ENCODE data around the gene FAM114A2. TPM values are rescaled to one million over a fixed set of nuclear protein-coding genes. Genes with fewer than 3 reads are reported as not detected.

Gene FAM114A2
- polyA plus RNA-seq, 1 of the 3 experiments (the other 2 are of a cell fraction), result 9.0 TPM

DNA sequence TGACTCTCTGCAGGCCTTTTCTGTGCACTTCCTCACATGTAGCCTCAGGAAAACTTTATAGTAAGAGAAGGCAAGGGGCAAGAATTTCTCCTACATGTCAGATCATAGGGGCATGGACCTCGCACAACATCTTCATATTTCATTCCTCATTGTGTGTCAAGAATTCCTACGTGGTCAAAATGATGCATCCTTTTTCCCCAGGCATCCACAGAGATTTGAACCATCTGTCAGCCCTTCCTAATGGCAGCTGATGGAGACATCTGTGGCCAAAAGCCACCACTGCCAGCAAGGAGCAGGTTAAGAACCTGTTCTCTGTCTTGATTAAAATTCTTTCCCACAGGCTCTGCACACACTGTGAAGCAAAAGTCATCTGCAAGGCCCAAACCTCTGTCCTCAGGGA, 42.5 kb upstream of the FAM114A2 start:
- Histone ChIP-seq H3K4me2 (no peak overlapping the region), H3K79me2 (ENCODE audit: insufficient read depth) (no peaks in the 10 kb centered on the region), H3K27me3 (ENCODE audit: insufficient read depth) (no peaks in the 10 kb centered on the region), H4K20me1 (ENCODE audit: insufficient read depth) (no peaks in the 10 kb centered on the region), H3K27ac (ENCODE audit: low read depth in 2 of 2, low read length in 1 of 2) (no peak overlapping the region), H3K36me3 (replicated peaks in 1 of 2; ENCODE audit: control insufficient read depth in 1 of 2, insufficient read depth in 2 of 2, low read length in 1 of 2) (no peaks in the 10 kb centered on the region), H3K9me3 (no peaks in the 10 kb centered on the region), H3F3A (replicated peaks; ENCODE audit: insufficient read depth) (no peaks in the 10 kb centered on the region), H3K9me2 (no peaks in the 10 kb centered on the region), H2AFZ (ENCODE audit: low read depth) (no peak overlapping the region), H3K4me3 (ENCODE audit: low read depth in 2 of 2, low read length in 1 of 2) (no peak overlapping the region), H3K9ac (no peak overlapping the region), H3K4me1 (ENCODE audit: control insufficient read depth in 1 of 2, insufficient read depth in 2 of 2, low read depth in 1 of 2, low read length in 1 of 2) (peaks cover 11 to 12% of the 10 kb centered on the region in 2 experiments; a peak in 2 of 4 replicates)
- ChIA-PET POLR2A (no interaction called here), CTCF (interaction anchor here (1.1 to 1.2 kb wide), 3 partner anchors 9 to 326 kb away, joined by 3 to 10 read pairs (median 4); no protein-coding TSS in a partner anchor)
- WGBS (ENCODE audit: low lambda C conversion rate), result 71% methylated on average over 2 of the region's 2 CpGs
- no peak for DNase-seq
- TF ChIP-seq FOXJ3 (CRISPR knock-in tag; IDR thresholded peaks at IDR 0.05) (no peak), FOXM1 (IDR thresholded peaks at IDR 0.05; ENCODE audit: low read depth) (no peak), RCOR1 (IDR thresholded peaks at IDR 0.05; ENCODE audit: low read length) (no peak), JUND (IDR thresholded peaks at IDR 0.05) (no peak), TCF12 (IDR thresholded peaks at IDR 0.05) (no peak), EP300 (IDR thresholded peaks at IDR 0.05; ENCODE audit: borderline replicate concordance in 1 of 2, low read depth in 1 of 2, low read length in 1 of 2) (no peak), MXI1 (IDR thresholded peaks at IDR 0.05; ENCODE audit: low read depth, low read length) (no peak), RFX5 (IDR thresholded peaks at IDR 0.05; ENCODE audit: low read length) (no peak), TEAD4 (IDR thresholded peaks at IDR 0.05; ENCODE audit: borderline replicate concordance, insufficient read depth) (no peak), YY1 (IDR thresholded peaks at IDR 0.05; ENCODE audit: low read depth) (no peak), ELF1 (IDR thresholded peaks at IDR 0.05) (no peak), POLR2AphosphoS5 (IDR thresholded peaks at IDR 0.05; ENCODE audit: low read depth, low read length) (no peak)
- TF ChIP-seq, protein P1, sequence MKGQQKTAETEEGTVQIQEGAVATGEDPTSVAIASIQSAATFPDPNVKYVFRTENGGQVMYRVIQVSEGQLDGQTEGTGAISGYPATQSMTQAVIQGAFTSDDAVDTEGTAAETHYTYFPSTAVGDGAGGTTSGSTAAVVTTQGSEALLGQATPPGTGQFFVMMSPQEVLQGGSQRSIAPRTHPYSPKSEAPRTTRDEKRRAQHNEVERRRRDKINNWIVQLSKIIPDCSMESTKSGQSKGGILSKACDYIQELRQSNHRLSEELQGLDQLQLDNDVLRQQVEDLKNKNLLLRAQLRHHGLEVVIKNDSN (IDR thresholded peaks at IDR 0.05; ENCODE audit: borderline replicate concordance, low read depth), result no peak
- TF ChIP-seq, protein P2, sequence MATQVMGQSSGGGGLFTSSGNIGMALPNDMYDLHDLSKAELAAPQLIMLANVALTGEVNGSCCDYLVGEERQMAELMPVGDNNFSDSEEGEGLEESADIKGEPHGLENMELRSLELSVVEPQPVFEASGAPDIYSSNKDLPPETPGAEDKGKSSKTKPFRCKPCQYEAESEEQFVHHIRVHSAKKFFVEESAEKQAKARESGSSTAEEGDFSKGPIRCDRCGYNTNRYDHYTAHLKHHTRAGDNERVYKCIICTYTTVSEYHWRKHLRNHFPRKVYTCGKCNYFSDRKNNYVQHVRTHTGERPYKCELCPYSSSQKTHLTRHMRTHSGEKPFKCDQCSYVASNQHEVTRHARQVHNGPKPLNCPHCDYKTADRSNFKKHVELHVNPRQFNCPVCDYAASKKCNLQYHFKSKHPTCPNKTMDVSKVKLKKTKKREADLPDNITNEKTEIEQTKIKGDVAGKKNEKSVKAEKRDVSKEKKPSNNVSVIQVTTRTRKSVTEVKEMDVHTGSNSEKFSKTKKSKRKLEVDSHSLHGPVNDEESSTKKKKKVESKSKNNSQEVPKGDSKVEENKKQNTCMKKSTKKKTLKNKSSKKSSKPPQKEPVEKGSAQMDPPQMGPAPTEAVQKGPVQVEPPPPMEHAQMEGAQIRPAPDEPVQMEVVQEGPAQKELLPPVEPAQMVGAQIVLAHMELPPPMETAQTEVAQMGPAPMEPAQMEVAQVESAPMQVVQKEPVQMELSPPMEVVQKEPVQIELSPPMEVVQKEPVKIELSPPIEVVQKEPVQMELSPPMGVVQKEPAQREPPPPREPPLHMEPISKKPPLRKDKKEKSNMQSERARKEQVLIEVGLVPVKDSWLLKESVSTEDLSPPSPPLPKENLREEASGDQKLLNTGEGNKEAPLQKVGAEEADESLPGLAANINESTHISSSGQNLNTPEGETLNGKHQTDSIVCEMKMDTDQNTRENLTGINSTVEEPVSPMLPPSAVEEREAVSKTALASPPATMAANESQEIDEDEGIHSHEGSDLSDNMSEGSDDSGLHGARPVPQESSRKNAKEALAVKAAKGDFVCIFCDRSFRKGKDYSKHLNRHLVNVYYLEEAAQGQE (IDR thresholded peaks at IDR 0.05; ENCODE audit: low read depth, low read length), result no peak
- TF ChIP-seq, protein P3, sequence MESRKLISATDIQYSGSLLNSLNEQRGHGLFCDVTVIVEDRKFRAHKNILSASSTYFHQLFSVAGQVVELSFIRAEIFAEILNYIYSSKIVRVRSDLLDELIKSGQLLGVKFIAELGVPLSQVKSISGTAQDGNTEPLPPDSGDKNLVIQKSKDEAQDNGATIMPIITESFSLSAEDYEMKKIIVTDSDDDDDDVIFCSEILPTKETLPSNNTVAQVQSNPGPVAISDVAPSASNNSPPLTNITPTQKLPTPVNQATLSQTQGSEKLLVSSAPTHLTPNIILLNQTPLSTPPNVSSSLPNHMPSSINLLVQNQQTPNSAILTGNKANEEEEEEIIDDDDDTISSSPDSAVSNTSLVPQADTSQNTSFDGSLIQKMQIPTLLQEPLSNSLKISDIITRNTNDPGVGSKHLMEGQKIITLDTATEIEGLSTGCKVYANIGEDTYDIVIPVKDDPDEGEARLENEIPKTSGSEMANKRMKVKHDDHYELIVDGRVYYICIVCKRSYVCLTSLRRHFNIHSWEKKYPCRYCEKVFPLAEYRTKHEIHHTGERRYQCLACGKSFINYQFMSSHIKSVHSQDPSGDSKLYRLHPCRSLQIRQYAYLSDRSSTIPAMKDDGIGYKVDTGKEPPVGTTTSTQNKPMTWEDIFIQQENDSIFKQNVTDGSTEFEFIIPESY (IDR thresholded peaks at IDR 0.05; ENCODE audit: borderline replicate concordance, low read depth), result no peak
- TF ChIP-seq, protein P4, sequence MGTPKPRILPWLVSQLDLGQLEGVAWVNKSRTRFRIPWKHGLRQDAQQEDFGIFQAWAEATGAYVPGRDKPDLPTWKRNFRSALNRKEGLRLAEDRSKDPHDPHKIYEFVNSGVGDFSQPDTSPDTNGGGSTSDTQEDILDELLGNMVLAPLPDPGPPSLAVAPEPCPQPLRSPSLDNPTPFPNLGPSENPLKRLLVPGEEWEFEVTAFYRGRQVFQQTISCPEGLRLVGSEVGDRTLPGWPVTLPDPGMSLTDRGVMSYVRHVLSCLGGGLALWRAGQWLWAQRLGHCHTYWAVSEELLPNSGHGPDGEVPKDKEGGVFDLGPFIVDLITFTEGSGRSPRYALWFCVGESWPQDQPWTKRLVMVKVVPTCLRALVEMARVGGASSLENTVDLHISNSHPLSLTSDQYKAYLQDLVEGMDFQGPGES (IDR thresholded peaks at IDR 0.05; ENCODE audit: low read depth, low read length), result no peak
- TF ChIP-seq, protein P5, sequence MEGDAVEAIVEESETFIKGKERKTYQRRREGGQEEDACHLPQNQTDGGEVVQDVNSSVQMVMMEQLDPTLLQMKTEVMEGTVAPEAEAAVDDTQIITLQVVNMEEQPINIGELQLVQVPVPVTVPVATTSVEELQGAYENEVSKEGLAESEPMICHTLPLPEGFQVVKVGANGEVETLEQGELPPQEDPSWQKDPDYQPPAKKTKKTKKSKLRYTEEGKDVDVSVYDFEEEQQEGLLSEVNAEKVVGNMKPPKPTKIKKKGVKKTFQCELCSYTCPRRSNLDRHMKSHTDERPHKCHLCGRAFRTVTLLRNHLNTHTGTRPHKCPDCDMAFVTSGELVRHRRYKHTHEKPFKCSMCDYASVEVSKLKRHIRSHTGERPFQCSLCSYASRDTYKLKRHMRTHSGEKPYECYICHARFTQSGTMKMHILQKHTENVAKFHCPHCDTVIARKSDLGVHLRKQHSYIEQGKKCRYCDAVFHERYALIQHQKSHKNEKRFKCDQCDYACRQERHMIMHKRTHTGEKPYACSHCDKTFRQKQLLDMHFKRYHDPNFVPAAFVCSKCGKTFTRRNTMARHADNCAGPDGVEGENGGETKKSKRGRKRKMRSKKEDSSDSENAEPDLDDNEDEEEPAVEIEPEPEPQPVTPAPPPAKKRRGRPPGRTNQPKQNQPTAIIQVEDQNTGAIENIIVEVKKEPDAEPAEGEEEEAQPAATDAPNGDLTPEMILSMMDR (IDR thresholded peaks at IDR 0.05), result no peak
- TF ChIP-seq, protein P6, sequence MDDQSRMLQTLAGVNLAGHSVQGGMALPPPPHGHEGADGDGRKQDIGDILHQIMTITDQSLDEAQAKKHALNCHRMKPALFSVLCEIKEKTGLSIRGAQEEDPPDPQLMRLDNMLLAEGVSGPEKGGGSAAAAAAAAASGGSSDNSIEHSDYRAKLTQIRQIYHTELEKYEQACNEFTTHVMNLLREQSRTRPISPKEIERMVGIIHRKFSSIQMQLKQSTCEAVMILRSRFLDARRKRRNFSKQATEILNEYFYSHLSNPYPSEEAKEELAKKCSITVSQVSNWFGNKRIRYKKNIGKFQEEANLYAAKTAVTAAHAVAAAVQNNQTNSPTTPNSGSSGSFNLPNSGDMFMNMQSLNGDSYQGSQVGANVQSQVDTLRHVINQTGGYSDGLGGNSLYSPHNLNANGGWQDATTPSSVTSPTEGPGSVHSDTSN (IDR thresholded peaks at IDR 0.05), result no peak
- TF ChIP-seq, protein P7, sequence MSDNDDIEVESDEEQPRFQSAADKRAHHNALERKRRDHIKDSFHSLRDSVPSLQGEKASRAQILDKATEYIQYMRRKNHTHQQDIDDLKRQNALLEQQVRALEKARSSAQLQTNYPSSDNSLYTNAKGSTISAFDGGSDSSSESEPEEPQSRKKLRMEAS (IDR thresholded peaks at IDR 0.05; ENCODE audit: low read depth), result no peak

All from SK-N-SH (cell line).